Esophagus squamous epithelium (tissue), 4 donors: ENCODE measurements around the gene PLA2G1B.

Experiments
- POLR2A ChIP-seq, 4 donors: fragments of 450-650 bp; IDR thresholded peaks; one replicate each; pipeline ENCODE4 v1.6.1; 2017; ENCODE audit warnings: antibody characterized with exemption in 4 of 4, mild to moderate bottlenecking in 4 of 4, moderate library complexity in 3 of 4
- TF ChIP-seq, protein P1 (sequence below), 6 experiments: fragments of 450-650 bp in 4 of 6; fragments of 200-600 bp in 2 of 6; sonication (generic) in 2 of 6; IDR thresholded peaks; one replicate each; pipeline ENCODE4 v1.5.1; 2016 to 2019; ENCODE audit warnings: antibody characterized with exemption in 6 of 6, mild to moderate bottlenecking in 4 of 6, moderate library complexity in 4 of 6

DNA sequence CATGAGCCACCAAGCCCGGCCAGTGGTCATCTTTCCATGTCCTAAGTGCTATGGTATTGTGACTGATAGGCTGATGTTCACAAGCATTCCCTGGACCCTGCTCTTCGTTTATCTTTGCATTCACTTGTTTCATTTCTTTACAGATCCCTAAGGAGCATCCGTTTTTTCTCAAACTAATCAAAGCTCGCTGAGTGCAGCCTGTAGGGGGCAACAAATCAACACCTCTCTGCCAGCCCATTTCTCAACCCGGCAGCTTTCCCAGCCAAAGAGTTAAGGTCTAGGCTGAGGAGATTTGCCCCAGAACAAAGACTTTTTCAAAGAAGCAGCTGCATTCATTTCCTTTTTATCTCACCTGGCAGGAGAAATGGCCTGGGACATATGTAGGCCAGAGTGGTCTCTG is 13.4 kb downstream of the PLA2G1B start:
- TF ChIP-seq, protein P1, sequence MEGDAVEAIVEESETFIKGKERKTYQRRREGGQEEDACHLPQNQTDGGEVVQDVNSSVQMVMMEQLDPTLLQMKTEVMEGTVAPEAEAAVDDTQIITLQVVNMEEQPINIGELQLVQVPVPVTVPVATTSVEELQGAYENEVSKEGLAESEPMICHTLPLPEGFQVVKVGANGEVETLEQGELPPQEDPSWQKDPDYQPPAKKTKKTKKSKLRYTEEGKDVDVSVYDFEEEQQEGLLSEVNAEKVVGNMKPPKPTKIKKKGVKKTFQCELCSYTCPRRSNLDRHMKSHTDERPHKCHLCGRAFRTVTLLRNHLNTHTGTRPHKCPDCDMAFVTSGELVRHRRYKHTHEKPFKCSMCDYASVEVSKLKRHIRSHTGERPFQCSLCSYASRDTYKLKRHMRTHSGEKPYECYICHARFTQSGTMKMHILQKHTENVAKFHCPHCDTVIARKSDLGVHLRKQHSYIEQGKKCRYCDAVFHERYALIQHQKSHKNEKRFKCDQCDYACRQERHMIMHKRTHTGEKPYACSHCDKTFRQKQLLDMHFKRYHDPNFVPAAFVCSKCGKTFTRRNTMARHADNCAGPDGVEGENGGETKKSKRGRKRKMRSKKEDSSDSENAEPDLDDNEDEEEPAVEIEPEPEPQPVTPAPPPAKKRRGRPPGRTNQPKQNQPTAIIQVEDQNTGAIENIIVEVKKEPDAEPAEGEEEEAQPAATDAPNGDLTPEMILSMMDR (IDR thresholded peaks at IDR 0.05): peak in 1 of 6 experiments; percentile 5
- TF ChIP-seq POLR2A (IDR thresholded peaks at IDR 0.05): no peak
